ENCODE measurements around the gene TMEM203.

The TMEM203 gene

DNA sequence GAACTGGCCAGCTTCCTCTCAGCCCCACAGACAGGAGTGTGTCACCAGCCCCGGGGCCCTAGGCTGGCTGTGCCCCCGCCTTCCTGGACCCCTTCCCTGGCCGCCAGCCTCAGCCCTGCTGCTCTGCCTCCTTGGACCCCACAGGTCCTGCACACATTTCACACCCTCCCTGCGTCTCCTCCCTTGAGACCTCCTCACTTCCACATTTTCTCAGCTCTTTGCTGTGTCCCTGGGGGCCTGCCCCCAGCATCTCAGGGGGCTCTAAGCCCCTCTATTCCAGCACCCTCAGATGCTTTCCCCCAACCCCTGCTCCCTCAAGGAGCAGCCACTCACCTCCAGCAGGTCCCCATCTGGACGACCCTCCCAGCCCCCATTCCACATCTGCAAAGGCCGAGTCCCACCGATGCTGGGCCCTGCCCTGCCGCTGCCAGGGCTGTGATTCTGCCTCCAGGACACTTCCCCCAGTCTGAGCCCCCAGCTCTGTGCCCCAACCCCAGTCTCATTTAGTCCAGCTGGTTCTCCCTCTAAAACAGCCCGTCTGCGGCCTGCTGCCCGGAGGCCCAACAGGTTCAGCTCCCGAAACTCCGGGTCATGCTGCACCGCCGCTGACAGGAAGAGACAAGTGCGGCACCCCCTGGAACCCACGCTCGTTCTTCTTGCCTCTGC lies 29.4 kb upstream of the TMEM203 start:
- TF ChIP-seq, protein P1, sequence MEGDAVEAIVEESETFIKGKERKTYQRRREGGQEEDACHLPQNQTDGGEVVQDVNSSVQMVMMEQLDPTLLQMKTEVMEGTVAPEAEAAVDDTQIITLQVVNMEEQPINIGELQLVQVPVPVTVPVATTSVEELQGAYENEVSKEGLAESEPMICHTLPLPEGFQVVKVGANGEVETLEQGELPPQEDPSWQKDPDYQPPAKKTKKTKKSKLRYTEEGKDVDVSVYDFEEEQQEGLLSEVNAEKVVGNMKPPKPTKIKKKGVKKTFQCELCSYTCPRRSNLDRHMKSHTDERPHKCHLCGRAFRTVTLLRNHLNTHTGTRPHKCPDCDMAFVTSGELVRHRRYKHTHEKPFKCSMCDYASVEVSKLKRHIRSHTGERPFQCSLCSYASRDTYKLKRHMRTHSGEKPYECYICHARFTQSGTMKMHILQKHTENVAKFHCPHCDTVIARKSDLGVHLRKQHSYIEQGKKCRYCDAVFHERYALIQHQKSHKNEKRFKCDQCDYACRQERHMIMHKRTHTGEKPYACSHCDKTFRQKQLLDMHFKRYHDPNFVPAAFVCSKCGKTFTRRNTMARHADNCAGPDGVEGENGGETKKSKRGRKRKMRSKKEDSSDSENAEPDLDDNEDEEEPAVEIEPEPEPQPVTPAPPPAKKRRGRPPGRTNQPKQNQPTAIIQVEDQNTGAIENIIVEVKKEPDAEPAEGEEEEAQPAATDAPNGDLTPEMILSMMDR (conservative IDR thresholded peaks at IDR 0.05; ENCODE audit: low read length) = no peak
- DNase-seq (ENCODE audit: low read depth) = no peak
- no peak overlapping the region for H3K4me3 ChIP-seq (ENCODE audit: low read length)

DNA sequence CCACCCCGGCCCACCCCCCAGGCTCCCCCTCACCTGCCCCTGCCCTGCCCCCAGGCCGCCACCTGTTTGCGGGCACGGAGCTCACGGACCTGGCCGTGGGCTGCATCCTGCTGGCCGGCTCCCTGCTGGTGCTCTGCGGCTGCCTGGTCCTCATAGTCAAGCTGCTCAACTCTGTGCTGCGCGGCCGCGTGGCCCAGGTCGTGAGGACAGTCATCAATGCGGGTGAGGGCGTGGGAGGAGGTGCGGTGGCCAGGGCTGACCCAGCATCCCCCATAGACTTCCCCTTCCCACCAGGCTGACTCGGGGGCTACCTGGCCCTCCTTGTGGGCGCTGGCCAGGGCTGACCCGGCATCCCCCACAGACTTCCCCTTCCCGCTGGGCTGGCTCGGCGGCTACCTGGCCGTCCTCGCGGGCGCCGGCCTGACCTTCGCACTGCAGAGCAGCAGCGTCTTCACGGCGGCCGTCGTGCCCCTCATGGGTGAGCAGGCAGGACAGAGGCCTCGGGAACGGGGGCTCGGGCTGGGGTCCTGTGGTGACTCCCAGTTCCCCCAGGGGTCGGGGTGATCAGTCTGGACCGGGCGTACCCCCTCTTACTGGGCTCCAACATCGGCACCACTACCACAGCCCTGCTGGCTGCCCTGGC lies 28.7 kb upstream of the TMEM203 start:
- H3K4me3 ChIP-seq (ENCODE audit: low read length) = no peak overlapping the region
- TF ChIP-seq, protein P1 (conservative IDR thresholded peaks at IDR 0.05; ENCODE audit: low read length) = no peak
- no peak for DNase-seq (ENCODE audit: low read depth)

- TF ChIP-seq, protein P1 (conservative IDR thresholded peaks at IDR 0.05; ENCODE audit: low read length) = no peak
- no peak for DNase-seq (ENCODE audit: low read depth)
- H3K4me3 ChIP-seq (ENCODE audit: low read length) = no peak overlapping the region
These were observed 27.9 kb upstream of the TMEM203 start for GRCh38 chr9:137233143-137233980.

- no peak overlapping the region for H3K4me3 ChIP-seq (ENCODE audit: low read length)
- TF ChIP-seq, protein P1 (conservative IDR thresholded peaks at IDR 0.05; ENCODE audit: low read length) = no peak
- DNase-seq (ENCODE audit: low read depth) = no peak
These were observed 27.1 kb upstream of the TMEM203 start for GRCh38 chr9:137232510-137232909.

DNA sequence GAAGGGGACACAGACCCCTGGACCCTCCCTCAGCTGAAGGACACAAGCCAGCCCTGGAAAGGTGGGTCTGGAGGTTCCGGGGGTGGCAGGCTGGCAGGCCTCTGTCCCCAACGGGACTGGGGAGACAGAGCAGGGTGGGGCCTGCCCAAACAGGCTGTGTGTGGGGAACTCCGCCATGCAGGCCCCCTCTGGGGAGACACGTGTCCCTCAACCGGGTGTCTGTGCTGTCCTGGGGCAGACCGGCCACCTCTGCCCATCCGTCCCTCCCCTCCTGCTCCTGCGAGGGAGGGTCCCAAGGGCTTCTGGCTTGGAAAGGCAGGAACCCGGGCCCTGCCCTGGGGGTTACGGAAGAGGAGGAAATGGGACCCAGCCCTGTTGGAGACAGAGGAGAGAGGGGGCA lies 26.7 kb upstream of the TMEM203 start:
- TF ChIP-seq, protein P1 (conservative IDR thresholded peaks at IDR 0.05; ENCODE audit: low read length) = no peak
- no peak for DNase-seq (ENCODE audit: low read depth)
- no peak overlapping the region for H3K4me3 ChIP-seq (ENCODE audit: low read length)

GRCh38 chr9:137231372-137232039 lies 26.1 kb upstream of the TMEM203 start:
- TF ChIP-seq, protein P1 (conservative IDR thresholded peaks at IDR 0.05; ENCODE audit: low read length) = no peak
- no peak overlapping the region for H3K4me3 ChIP-seq (ENCODE audit: low read length)

More at GRCh38 chr9:137231372-137232039, 26.1 kb upstream of the TMEM203 start:
- no peak for DNase-seq (ENCODE audit: low read depth)
